Vagina (tissue), 2 donors: ENCODE data around the gene CD40. TPM values are rescaled to one million over a fixed set of nuclear protein-coding genes. Genes with fewer than 3 reads are reported as not detected.

Experiments used
- DNase-seq, 2 donors: peaks; one replicate each; pipeline ENCODE4 v3.0.0-alpha.2; 2017; ENCODE audit errors: extremely low spot score in 2 of 2
- H3K27ac ChIP-seq: fragments of 200-600 bp; sonication (generic); one replicate; pipeline ENCODE4 v1.5.1; 2019
- H3K27me3 ChIP-seq: fragments of 200-600 bp; sonication (generic); one replicate; pipeline ENCODE4 v1.5.1; 2019
- H3K36me3 ChIP-seq, 2 donors: fragments of 200-600 bp; sonication (generic); one replicate each; pipeline ENCODE4 v1.5.1; 2017 to 2019
- H3K4me1 ChIP-seq: fragments of 200-600 bp; sonication (generic); one replicate; pipeline ENCODE4 v1.5.1; 2019
- H3K4me3 ChIP-seq, 2 donors: fragments of 200-600 bp; sonication (generic); 1 replicate in 1 of 2; 2 replicates in 1 of 2; pipeline ENCODE4 v1.5.1; 2016 to 2019
- H3K9me3 ChIP-seq: fragments of 200-600 bp; sonication (generic); one replicate; pipeline ENCODE4 v1.5.1; 2019
- CTCF ChIP-seq, 3 experiments: fragments of 450-650 bp in 2 of 3; fragments of 200-600 bp in 1 of 3; sonication (generic) in 1 of 3; IDR thresholded peaks; one replicate each; pipeline ENCODE4 v1.5.1; 2017 to 2019; ENCODE audit warnings: antibody characterized with exemption in 3 of 3, mild to moderate bottlenecking in 2 of 3, moderate library complexity in 2 of 3
- POLR2A ChIP-seq, 2 donors: fragments of 450-650 bp; IDR thresholded peaks; one replicate each; pipeline ENCODE4 v1.6.1; 2017; ENCODE audit warnings: antibody characterized with exemption in 2 of 2, mild to moderate bottlenecking in 2 of 2, moderate library complexity in 2 of 2
- POLR2AphosphoS5 ChIP-seq, 2 donors: sonication (generic); formaldehyde crosslinking; IDR thresholded peaks; one replicate each; pipeline ENCODE4 v1.9.0; 2017; ENCODE audit warnings: antibody characterized with exemption in 2 of 2, mild to moderate bottlenecking in 2 of 2, low read depth in 1 of 2; ENCODE audit not compliant: insufficient read depth in 1 of 2
- intact Hi-C: fragments of 100-400 bp; cut with DNase I; formaldehyde crosslinking; loops from one replicate; pipeline ENCODE4 v1.15.1; 2023
- total RNA-seq: library from RNA; depleted of rRNA; stranded (reverse); fragments of >200 nt; gene quantifications from one replicate; pipeline ENCODE4 v1.2.3, GENCODE V29; 2016

The CD40 gene
- total RNA-seq, 1 donor from 2014 or later: 24.6 TPM

- Histone ChIP-seq H3K36me3 (no peaks in the 10 kb centered on the region), H3K9me3 (no peaks in the 10 kb centered on the region), H3K27ac (no peak overlapping the region), H3K27me3 (no peaks in the 10 kb centered on the region), H3K4me1 (no peaks in the 10 kb centered on the region), H3K4me3 (no peak overlapping the region)
- TF ChIP-seq CTCF (IDR thresholded peaks at IDR 0.05) (no peak), POLR2A (IDR thresholded peaks at IDR 0.05) (no peak)
- intact Hi-C loops: no loop called here
- DNase-seq: no peak
These were observed 49.0 kb downstream of the CD40 start for GRCh38 chr20:46167080-46167479.

- intact Hi-C loops: no loop called here
- Histone ChIP-seq H3K9me3 (no peaks in the 10 kb centered on the region), H3K4me1 (no peaks in the 10 kb centered on the region), H3K4me3 (no peak overlapping the region), H3K36me3 (no peaks in the 10 kb centered on the region), H3K27me3 (no peaks in the 10 kb centered on the region), H3K27ac (no peak overlapping the region)
- TF ChIP-seq CTCF (IDR thresholded peaks at IDR 0.05): no peak
- TF ChIP-seq POLR2AphosphoS5 (IDR thresholded peaks at IDR 0.05; ENCODE audit: insufficient read depth in 1 of 2, low read depth in 1 of 2): no peak
- no peak for TF ChIP-seq POLR2A (IDR thresholded peaks at IDR 0.05)
- no peak for DNase-seq
These were observed 50.3 kb downstream of the CD40 start for GRCh38 chr20:46168438-46168837.

GRCh38 chr20:46169245-46170171, 51.4 kb downstream of the CD40 start:
- H3K4me3 ChIP-seq: no peak overlapping the region
- intact Hi-C loops: loop anchor here (10.0 kb wide), 1 partner anchor 145 kb away; the partner anchor contains the start of gene SLC12A5
- no peaks in the 10 kb centered on the region for H3K4me1 ChIP-seq
- TF ChIP-seq POLR2AphosphoS5 (IDR thresholded peaks at IDR 0.05; ENCODE audit: insufficient read depth in 1 of 2, low read depth in 1 of 2) (no peak), POLR2A (IDR thresholded peaks at IDR 0.05) (no peak), CTCF (IDR thresholded peaks at IDR 0.05) (no peak)
- no peaks in the 10 kb centered on the region for H3K36me3 ChIP-seq
- no peaks in the 10 kb centered on the region for H3K9me3 ChIP-seq
- DNase-seq: no peak
- no peaks in the 10 kb centered on the region for H3K27me3 ChIP-seq
- H3K27ac ChIP-seq: no peak overlapping the region

- H3K9me3 ChIP-seq: no peaks in the 10 kb centered on the region
- DNase-seq: no peak
- H3K4me1 ChIP-seq: no peaks in the 10 kb centered on the region
- H3K4me3 ChIP-seq: no peak overlapping the region
- TF ChIP-seq POLR2AphosphoS5 (IDR thresholded peaks at IDR 0.05; ENCODE audit: insufficient read depth in 1 of 2, low read depth in 1 of 2) (no peak), POLR2A (IDR thresholded peaks at IDR 0.05) (no peak), CTCF (IDR thresholded peaks at IDR 0.05) (no peak)
- H3K27me3 ChIP-seq: no peaks in the 10 kb centered on the region
- intact Hi-C loops: loop anchor here (10.0 kb wide), 1 partner anchor 147 kb away; the partner anchor contains the start of gene SLC12A5
- H3K27ac ChIP-seq: no peak overlapping the region
- H3K36me3 ChIP-seq: no peaks in the 10 kb centered on the region
These were observed 53.4 kb downstream of the CD40 start for GRCh38 chr20:46171476-46171875.

GRCh38 chr20:46171909-46172308, 53.8 kb downstream of the CD40 start:
- no peak overlapping the region for H3K27ac ChIP-seq
- H3K4me1 ChIP-seq: no peaks in the 10 kb centered on the region
- no peaks in the 10 kb centered on the region for H3K36me3 ChIP-seq
- DNase-seq: no peak
- no peaks in the 10 kb centered on the region for H3K27me3 ChIP-seq
- intact Hi-C loops: loop anchor here (10.0 kb wide), 1 partner anchor 147 kb away; the partner anchor contains the start of gene SLC12A5
- TF ChIP-seq CTCF (IDR thresholded peaks at IDR 0.05) (no peak), POLR2A (IDR thresholded peaks at IDR 0.05) (no peak), POLR2AphosphoS5 (IDR thresholded peaks at IDR 0.05; ENCODE audit: insufficient read depth in 1 of 2, low read depth in 1 of 2) (no peak)
- H3K4me3 ChIP-seq: no peak overlapping the region
- H3K9me3 ChIP-seq: no peaks in the 10 kb centered on the region
